Right cardiac atrium (tissue), 5 donors: ENCODE measurements around the gene BCL11B. TPM values are rescaled to one million over a fixed set of nuclear protein-coding genes. Genes with fewer than 3 reads are reported as not detected.

ENCODE experiments used
- ATAC-seq, 2 donors: fragments of 200-7000 bp; cut with Tn5 transposase; one replicate each; pipeline versions ENCODE4 v1.8.0 to v1.9.1; 2020; ENCODE audit warnings: moderate library complexity in 2 of 2, mild to moderate bottlenecking in 1 of 2
- DNase-seq, 3 donors: peaks; one replicate each; pipeline ENCODE4 v3.0.0-alpha.2; 2020
- H3K27ac ChIP-seq: one replicate; pipeline ENCODE4 v1.5.1; 2013; ENCODE audit warnings: mild to moderate bottlenecking, low read length, control low read depth, moderate library complexity
- H3K27me3 ChIP-seq: one replicate; pipeline ENCODE4 v1.6.1; 2013; ENCODE audit not compliant: control insufficient read depth, insufficient read depth
- H3K4me1 ChIP-seq: one replicate; pipeline ENCODE4 v1.6.1; 2013; ENCODE audit warnings: low read length; ENCODE audit not compliant: control insufficient read depth, insufficient read depth
- H3K4me3 ChIP-seq: one replicate; pipeline ENCODE4 v1.5.1; 2013; ENCODE audit warnings: low read length, control low read depth
- H3K9me3 ChIP-seq: one replicate; pipeline ENCODE4 v1.6.1; 2013; ENCODE audit warnings: low read length; ENCODE audit not compliant: control insufficient read depth
- WGBS: extraction: QIAGEN DNeasy Blood & Tissue Kit; methylation state at CpG from one replicate; pipeline ENCODE4 v1.1.7; 2013; 5-methylcytosine and 5-hydroxymethylcytosine counted together
- intact Hi-C, 4 donors: fragments of 100-400 bp; cut with DNase I; formaldehyde crosslinking; loops; one replicate each; pipeline versions ENCODE4 v1.11.0 to v1.14.0; 2022 to 2023
- polyA plus RNA-seq: library from polyadenylated mRNA; stranded (reverse); fragments of 200-250 nt; gene quantifications from one replicate; pipeline ENCODE4 v1.2.3, GENCODE V29; 2013
- total RNA-seq, 4 donors: library from RNA; stranded (reverse); fragmentation: NEBNext Ultra II Directional; extraction: Animal tissue kit (Norgen Biotek cat#: 25700); gene quantifications; one replicate each; pipeline ENCODE4 v1.2.1, GENCODE V29; 2021
- donor health status: healthy with polysubstance abuse.
- donor health status: DM: no; HTN: yes; CAD: no.
- donor health status: DM: no; HTN: no; CAD: no.
- donor health status: DM: no; HTN: yes; CAD: no; lungs with severe emphysema.
- donor health status: DM: yes; HTN: yes; CAD: no.

BCL11B gene
- total and polyA plus RNA-seq, 5 donors = 0.05 to 0.63 (median 0.21) TPM

GRCh38 chr14:99131632-99132271 lies 140.2 kb downstream of the BCL11B start:
- WGBS = 90% methylated on average over 12 of the region's 12 CpGs
- H3K4me1 ChIP-seq = no peaks in the 10 kb centered on the region
- no peaks in the 10 kb centered on the region for H3K27me3 ChIP-seq
- no peaks in the 10 kb centered on the region for H3K9me3 ChIP-seq
- DNase-seq (no peak), ATAC-seq (no peak)
- no peak overlapping the region for H3K27ac ChIP-seq
- no peak overlapping the region for H3K4me3 ChIP-seq
- intact Hi-C loops = no loop called here

GRCh38 chr14:99129998-99130397 lies 142.0 kb downstream of the BCL11B start:
- no peaks in the 10 kb centered on the region for H3K9me3 ChIP-seq
- intact Hi-C loops = no loop called here
- ATAC-seq (no peak), DNase-seq (no peak)
- no peaks in the 10 kb centered on the region for H3K4me1 ChIP-seq
- no peak overlapping the region for H3K4me3 ChIP-seq
- H3K27me3 ChIP-seq = no peaks in the 10 kb centered on the region
- 79% methylated on average over 15 of the region's 15 CpGs for WGBS
- H3K27ac ChIP-seq = no peak overlapping the region

GRCh38 chr14:99129211-99129696 lies 142.7 kb downstream of the BCL11B start:
- Histone ChIP-seq H3K27ac (no peak overlapping the region), H3K9me3 (no peaks in the 10 kb centered on the region), H3K4me1 (no peaks in the 10 kb centered on the region), H3K27me3 (no peaks in the 10 kb centered on the region), H3K4me3 (no peak overlapping the region)
- ATAC-seq (no peak), DNase-seq (no peak)
- 45% methylated on average over 12 of the region's 12 CpGs for WGBS
- intact Hi-C loops = no loop called here

- ATAC-seq (no peak), DNase-seq (no peak)
- intact Hi-C loops = no loop called here
- H3K4me3 ChIP-seq = no peak overlapping the region
- no peaks in the 10 kb centered on the region for H3K27me3 ChIP-seq
- 86% methylated on average over 17 of the region's 17 CpGs for WGBS
- H3K4me1 ChIP-seq = no peaks in the 10 kb centered on the region
- H3K9me3 ChIP-seq = no peaks in the 10 kb centered on the region
- H3K27ac ChIP-seq = no peak overlapping the region
Observed at GRCh38 chr14:99128185-99128584, 143.8 kb downstream of the BCL11B start.

- ATAC-seq (peak in 1 of 2 donors; percentile 44), DNase-seq (no peak)
- H3K27me3 ChIP-seq = no peaks in the 10 kb centered on the region
- H3K4me3 ChIP-seq = no peak overlapping the region
- no peak overlapping the region for H3K27ac ChIP-seq
- 31% methylated on average over 9 of the region's 9 CpGs for WGBS
- no peaks in the 10 kb centered on the region for H3K4me1 ChIP-seq
- intact Hi-C loops = no loop called here
- H3K9me3 ChIP-seq = no peaks in the 10 kb centered on the region
Observed at GRCh38 chr14:99127651-99128167, 144.3 kb downstream of the BCL11B start.

- intact Hi-C loops = no loop called here
- Histone ChIP-seq H3K9me3 (no peaks in the 10 kb centered on the region), H3K27ac (no peak overlapping the region), H3K4me1 (no peaks in the 10 kb centered on the region), H3K4me3 (no peak overlapping the region), H3K27me3 (no peaks in the 10 kb centered on the region)
- DNase-seq = no peak
- no peak for ATAC-seq
- 61% methylated on average over 4 of the region's 4 CpGs for WGBS
Observed at GRCh38 chr14:99125616-99126431, 146.2 kb downstream of the BCL11B start.

- H3K4me3 ChIP-seq = no peak overlapping the region
- no peaks in the 10 kb centered on the region for H3K9me3 ChIP-seq
- no peaks in the 10 kb centered on the region for H3K27me3 ChIP-seq
- WGBS = 77% methylated on average over 10 of the region's 10 CpGs
- H3K4me1 ChIP-seq = no peaks in the 10 kb centered on the region
- no peak for ATAC-seq
- no peak overlapping the region for H3K27ac ChIP-seq
- intact Hi-C loops = no loop called here
- DNase-seq = no peak
Observed at GRCh38 chr14:99125113-99125512, 146.9 kb downstream of the BCL11B start.

- no peak for DNase-seq
- intact Hi-C loops = no loop called here
- WGBS = 86% methylated on average over 10 of the region's 10 CpGs
- H3K27me3 ChIP-seq = no peaks in the 10 kb centered on the region
- H3K4me3 ChIP-seq = no peak overlapping the region
- no peaks in the 10 kb centered on the region for H3K9me3 ChIP-seq
- ATAC-seq = no peak
- no peak overlapping the region for H3K27ac ChIP-seq
- H3K4me1 ChIP-seq = no peaks in the 10 kb centered on the region
Observed at GRCh38 chr14:99124482-99125105, 147.4 kb downstream of the BCL11B start.

GRCh38 chr14:99123208-99123870 lies 148.7 kb downstream of the BCL11B start:
- intact Hi-C loops = no loop called here
- Histone ChIP-seq H3K27me3 (no peaks in the 10 kb centered on the region), H3K4me3 (no peak overlapping the region), H3K9me3 (no peaks in the 10 kb centered on the region), H3K27ac (no peak overlapping the region), H3K4me1 (no peaks in the 10 kb centered on the region)
- DNase-seq = no peak
- no peak for ATAC-seq
- 85% methylated on average over 9 of the region's 9 CpGs for WGBS

GRCh38 chr14:99122521-99123125 lies 149.4 kb downstream of the BCL11B start:
- no peaks in the 10 kb centered on the region for H3K9me3 ChIP-seq
- no peak for ATAC-seq
- no peak for DNase-seq
- H3K4me1 ChIP-seq = no peaks in the 10 kb centered on the region
- intact Hi-C loops = no loop called here
- no peaks in the 10 kb centered on the region for H3K27me3 ChIP-seq
- WGBS = 76% methylated on average over 18 of the region's 18 CpGs
- no peak overlapping the region for H3K27ac ChIP-seq
- no peak overlapping the region for H3K4me3 ChIP-seq
